Inflammatory macrophage treated with lipopolysaccharide for 1 hour (primary cell): ENCODE results near the gene SEMA4A.
"Not testable (repeated sequence)": the region's sequence is repeated elsewhere in the genome, so short reads cannot be mapped to it uniquely, and the experiment has no call there.

ENCODE experiments used
- DNase-seq, 2 donors: peaks; one replicate each; pipeline ENCODE4 v3.0.0-alpha.2; 2020 to 2022

SEMA4A gene

GRCh38 chr1:156153362-156153761, at the start of gene SEMA4A:
TSS of gene SEMA4A (plus strand) at chr1:156153585. CDS start at chr1:156154579, 994 bp downstream.
- no peak for DNase-seq

DNA sequence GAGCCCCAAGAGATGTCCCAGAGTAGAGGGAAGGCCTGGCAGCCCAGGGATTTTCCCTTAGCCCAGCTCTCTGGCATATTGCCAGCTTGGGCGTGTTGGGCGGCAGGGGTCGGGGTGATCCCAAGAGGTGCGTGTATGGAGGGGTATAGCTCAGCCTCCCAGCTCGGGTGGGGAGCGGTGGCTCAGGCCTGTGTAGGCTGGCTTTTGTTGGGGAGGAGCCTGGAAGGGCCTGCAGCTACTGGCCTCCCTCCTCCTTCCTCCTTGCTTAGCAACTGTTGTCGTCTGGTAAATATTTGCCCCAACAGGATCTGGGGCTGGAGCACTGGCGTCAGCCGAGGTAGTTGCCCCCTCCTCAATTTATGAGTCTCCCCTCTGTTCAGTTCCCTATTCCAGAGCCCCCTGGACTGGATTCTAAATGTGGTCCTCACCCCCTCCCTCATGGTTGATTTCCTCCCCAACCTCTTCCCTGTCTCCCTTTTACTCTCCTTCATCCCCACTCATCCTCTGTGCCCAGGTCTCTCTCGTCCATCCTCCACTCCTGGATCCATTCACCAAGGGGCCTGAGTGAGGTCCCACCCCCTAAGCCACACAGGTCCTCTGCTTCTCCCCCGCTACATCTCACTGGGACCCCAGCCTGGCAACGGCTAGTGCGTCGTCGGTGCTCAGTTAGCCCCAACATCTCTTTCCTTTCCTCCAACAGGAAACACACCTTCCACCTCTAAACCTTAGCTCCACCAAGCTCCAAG, 49.1 kb upstream of the SEMA4A start:
- peak in 1 of 2 donors; percentile 52 for DNase-seq

DNA sequence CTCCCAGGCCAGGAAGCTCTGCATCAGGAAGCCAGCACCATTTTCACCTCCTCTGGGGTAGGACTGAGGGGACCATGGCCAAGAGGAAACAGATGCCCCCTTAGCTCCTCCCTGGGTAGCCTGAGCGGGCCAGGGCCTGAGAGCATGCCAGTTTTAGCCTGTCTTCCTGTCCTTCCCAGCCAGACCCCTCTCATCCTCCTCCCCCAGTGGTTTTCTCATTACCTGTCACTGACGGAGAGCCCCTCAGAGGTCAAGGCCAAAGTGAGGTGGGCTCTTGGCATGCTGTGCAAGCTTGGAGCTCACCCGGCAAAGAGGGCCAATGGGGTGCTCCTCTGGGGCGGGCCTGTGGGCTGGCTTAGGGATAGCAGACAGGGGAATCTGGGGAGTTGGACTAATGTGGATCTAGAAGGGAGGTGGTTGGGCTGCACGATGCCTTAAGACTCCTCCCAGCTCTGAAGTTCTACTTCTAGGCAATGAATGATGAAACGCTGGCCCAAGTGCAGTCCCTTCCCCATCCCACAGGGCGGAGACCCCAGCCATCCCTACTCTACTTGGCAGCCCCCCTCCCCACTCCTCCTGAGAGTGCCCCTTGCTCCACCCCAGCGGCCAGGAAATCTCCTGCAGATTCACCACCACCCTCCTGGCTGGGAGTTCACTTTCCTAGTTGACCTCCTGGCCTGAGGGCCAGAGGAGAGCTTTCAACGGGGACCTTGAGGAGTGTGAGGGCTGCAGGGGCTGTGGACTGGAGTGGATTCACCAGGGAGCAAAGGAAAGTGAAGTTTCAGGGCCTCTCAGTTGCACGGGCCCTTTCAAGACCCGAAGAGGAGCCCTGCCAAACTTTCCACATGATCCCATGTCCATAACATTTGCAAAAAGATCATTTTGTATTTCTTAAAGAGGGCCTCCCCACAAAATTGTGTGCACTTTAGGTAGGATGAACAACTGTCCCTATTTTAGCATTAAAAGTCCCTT, 48.2 kb upstream of the SEMA4A start:
- DNase-seq = no peak

DNA sequence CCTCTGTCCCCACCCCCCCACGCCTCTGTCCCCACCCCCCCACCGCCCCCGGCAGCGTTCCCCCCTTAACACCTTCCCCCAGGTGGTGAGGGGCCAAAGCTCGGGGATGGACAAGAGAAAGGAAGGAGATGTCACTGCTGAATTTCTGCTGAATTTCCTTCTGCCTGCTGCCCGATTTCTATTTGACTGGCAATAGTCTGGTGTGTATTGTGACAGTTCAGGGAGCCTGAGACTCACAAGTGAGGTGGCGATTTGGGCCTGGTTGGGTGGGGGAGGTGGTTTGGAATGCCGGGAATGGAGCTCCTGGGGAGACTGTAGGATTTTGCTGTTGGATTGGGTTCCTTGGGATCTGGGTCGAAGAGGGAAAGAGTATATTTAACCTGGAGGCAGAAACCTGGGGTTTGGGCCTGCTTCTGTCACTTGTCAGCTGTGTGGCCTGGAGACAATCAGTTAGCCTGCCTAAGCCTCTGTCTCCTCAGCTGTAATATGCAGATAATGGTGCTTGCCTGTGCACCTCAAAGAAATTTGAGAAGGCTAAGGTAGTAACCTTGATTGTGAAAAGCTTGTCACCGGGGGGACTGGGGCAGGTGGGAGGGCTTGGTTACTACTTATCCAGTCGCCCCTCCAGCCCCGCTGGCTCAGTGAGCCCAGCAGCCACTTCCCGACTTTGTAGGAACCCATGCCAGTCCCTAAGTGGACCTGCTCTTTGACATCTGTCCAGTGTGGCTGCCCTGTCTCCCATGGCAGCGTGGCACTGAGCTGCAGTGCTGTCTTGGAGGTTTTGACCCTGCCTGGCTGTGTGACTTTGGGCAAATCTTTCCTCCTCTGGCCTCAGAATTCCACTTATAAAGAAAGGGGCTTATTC, 46.5 kb upstream of the SEMA4A start:
- DNase-seq = no peak

DNA sequence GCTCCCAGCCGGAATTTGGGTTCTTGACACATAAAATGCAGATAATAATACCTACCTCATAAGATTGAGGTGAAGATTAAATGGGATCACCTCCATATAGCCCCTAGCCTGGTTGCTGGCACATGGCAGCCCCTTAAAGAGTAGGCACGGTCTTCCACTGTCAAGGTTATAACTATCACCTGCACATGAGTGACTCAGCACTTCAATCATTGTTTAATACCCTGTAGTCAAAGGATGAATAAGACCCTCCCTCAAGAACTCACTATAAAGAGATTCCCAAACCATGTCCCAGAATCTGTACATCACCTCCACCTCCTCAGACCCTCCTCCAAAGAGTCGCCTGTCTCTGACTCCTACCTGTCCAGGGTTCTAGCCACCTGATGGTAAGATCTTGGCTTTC, 45.3 kb upstream of the SEMA4A start:
- DNase-seq = no peak

- DNase-seq = no peak
Observed at GRCh38 chr1:156108664-156109241, 44.6 kb upstream of the SEMA4A start.

- DNase-seq = no peak
Observed at GRCh38 chr1:156110252-156110651, 43.1 kb upstream of the SEMA4A start.

DNA sequence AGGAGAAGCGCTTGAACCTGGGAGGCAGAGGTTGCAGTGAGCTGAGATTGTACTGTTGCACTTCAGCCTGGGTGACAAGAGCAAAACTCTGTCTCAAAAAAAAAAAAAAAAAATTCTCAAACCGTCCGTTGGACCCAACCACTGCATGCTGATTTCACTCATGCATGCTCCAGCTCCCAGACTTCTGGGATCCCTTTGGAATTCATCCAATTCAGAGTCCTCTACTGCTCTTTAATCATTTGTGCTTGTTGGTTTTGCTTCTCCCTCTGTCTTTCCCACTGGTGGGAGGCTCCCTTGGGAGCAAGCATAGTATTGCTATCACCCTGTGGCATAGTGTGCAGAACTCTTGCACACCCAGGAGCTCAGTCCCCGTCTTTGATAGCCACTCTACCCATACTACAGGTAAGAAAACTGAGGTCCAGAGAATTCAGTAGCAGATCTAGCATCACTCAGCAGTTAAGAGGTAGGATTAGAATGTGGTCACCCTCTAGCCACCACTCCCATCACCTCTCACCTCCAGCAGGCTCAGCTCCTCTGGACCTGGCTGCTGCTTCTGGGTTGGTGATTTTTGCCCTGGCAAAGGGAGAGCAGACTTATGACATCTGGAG, 41.9 kb upstream of the SEMA4A start:
- no peak for DNase-seq

GRCh38 chr1:156112276-156113137, 40.9 kb upstream of the SEMA4A start:
- DNase-seq = no peak

DNA sequence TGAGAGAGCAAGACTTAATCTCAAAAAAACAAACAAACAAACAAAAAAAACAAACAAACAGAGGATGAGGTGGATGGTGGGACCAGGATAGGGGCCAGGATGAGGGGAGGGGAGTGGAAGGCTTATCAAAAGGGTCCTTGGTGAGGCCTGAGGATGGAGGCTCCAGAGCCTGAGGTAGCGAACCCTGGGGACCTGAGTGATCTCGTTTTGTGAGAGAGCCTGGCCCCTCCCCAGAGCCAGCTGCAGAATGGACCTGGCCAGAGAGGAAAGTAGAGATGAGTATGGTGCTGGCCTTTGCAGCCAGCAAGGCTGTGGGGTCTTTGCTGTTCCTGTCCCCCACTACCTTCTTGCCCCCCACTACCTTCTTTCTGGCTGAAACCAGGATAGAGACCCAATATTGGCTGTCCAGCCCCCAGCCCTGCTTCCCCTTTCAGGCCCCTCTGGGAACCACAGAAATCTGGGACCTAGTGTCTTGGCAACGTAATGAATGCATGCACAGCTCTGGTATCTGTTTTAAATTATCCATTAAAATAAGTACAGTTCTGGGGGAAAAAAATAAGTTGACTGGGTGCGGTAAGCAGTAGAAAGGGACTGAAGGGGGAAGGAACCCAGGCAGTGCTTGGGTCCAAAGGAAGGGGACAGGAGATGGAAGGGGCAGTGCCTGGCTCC, 40.0 kb upstream of the SEMA4A start:
- no peak for DNase-seq

GRCh38 chr1:156114101-156114918, 39.1 kb upstream of the SEMA4A start, which contains the start of gene LMNA:
TSS of gene LMNA (plus strand) at chr1:156114711. CDS start at chr1:156114919, 208 bp downstream.
- peak; percentile 87 to 92 for DNase-seq

DNA sequence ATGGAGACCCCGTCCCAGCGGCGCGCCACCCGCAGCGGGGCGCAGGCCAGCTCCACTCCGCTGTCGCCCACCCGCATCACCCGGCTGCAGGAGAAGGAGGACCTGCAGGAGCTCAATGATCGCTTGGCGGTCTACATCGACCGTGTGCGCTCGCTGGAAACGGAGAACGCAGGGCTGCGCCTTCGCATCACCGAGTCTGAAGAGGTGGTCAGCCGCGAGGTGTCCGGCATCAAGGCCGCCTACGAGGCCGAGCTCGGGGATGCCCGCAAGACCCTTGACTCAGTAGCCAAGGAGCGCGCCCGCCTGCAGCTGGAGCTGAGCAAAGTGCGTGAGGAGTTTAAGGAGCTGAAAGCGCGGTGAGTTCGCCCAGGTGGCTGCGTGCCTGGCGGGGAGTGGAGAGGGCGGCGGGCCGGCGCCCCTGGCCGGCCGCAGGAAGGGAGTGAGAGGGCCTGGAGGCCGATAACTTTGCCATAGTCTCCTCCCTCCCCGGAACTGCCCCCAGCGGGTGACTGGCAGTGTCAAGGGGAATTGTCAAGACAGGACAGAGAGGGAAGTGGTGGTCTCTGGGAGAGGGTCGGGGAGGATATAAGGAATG, 38.4 kb upstream of the SEMA4A start:
- DNase-seq = no peak

DNA sequence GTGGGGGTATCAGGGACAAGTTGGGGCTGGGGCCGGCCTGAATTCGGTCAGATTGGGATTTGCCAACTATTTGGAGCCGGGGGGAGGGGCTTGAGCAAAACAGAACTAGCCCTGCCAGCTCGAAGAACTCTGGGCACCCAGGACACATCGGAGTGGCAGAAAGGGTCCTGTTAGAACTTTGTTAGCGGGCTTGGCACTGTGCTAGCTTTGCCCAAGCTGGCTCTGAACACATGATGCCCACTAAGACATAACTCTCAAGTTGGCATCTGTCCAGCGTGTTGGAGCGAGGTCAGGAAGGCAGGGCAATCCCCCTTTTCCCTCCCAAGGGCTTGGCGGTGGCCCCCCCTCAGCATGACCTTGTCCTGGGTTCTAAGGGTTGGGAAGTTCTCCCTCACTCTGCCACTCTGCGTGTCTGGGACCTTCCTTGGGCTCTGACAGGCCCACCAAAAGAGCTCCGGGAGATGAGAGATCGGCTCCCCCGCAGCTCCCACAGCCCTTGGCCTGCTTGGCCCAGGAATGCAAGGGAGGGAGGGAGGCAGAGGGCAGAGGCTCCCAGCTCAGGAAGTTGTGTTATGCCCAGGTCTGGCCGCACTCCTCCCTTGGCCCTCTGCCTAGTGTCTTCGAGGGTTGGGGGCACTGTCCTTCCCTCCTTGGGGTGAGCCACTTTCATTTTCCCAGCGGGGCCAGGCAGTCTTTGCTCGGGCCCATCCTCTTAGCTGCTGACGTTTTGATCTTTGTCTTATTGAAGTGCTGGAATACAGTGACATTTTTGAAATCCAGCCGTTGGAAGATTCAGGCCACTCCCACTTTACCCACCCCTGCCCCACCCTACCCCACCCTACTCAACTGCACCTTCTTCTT, 37.6 kb upstream of the SEMA4A start:
- DNase-seq = no peak

GRCh38 chr1:156116731-156117130, 36.7 kb upstream of the SEMA4A start:
- not testable (repeated sequence) for DNase-seq

- DNase-seq = no peak
Observed at GRCh38 chr1:156117414-156118176, 35.8 kb upstream of the SEMA4A start.

GRCh38 chr1:156118177-156118868, 35.1 kb upstream of the SEMA4A start:
- DNase-seq = no peak
